NCI-H2107 treated with DMSO at 0.1 percent for 48 hours (cell line): Measurements from ENCODE around the gene BABAM2.
"Not testable (repeated sequence)": the region's sequence is repeated elsewhere in the genome, so short reads cannot be mapped to it uniquely, and the experiment has no call there.

Experiments used
- DNase-seq: peaks from one replicate; lab custom pipeline; 2025; ENCODE audit not compliant: unreplicated experiment; lab: John Stamatoyannopoulos, UW

Gene BABAM2

GRCh38 chr2:27890146-27890923 is at the start of gene BABAM2, which contains the start of gene RBKS:
TSS of gene BABAM2 (plus strand) at chr2:27890729. CDS start at chr2:27894557, 3,828 bp downstream.
TSS of gene RBKS (minus strand) at chr2:27890387. CDS start at chr2:27890345, 42 bp downstream.
- DNase-seq = peak; percentile 75

DNA sequence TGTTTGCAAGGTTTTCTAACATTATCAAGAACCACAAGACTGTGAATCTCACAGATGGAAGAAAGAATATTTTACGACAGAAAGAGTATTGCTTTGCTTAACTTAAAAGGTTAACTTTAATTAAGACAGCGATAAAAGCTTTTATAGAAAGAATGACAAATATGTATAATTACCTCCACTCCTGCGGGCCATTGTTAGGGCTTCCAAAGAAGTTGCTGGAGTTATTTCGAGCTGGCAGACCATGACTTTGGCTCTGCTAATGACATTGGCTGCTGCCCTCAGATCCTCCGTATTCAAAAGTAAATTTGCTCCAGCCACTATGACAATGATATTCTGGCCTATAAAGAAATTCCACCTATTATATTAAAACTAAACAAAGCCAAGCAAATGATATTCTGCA is 47.6 kb upstream of the BABAM2 start:
- no peak for DNase-seq

GRCh38 chr2:27843992-27844391 is 46.5 kb upstream of the BABAM2 start:
- DNase-seq = no peak

DNA sequence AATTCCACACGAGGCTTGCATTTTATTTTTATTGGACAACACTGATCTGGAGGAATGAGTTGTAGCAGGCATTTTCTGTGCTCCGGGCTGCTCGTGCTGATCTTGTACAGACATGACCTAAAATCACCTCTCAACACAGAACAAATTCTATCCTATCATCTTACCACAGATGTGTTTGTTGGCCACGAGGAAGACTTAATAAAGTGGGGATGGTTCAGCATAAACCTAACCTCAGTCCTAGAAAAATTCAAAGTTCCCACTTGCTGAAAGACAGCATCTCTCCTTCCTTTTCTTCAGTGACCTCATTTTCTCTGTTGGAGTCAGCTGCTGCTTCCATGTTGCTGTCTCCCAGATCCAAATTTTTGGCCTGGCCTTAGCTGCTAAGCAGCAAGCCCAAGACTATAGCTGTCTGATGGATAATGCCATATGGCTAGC is 45.7 kb upstream of the BABAM2 start:
- DNase-seq = no peak

- DNase-seq = no peak
Measured at GRCh38 chr2:27847333-27847732, 43.2 kb upstream of the BABAM2 start.

- peak; percentile 65 for DNase-seq
Measured at GRCh38 chr2:27849558-27850205, 40.8 kb upstream of the BABAM2 start.

- no peak for DNase-seq
Measured at GRCh38 chr2:27852691-27853090, 37.8 kb upstream of the BABAM2 start.

DNA sequence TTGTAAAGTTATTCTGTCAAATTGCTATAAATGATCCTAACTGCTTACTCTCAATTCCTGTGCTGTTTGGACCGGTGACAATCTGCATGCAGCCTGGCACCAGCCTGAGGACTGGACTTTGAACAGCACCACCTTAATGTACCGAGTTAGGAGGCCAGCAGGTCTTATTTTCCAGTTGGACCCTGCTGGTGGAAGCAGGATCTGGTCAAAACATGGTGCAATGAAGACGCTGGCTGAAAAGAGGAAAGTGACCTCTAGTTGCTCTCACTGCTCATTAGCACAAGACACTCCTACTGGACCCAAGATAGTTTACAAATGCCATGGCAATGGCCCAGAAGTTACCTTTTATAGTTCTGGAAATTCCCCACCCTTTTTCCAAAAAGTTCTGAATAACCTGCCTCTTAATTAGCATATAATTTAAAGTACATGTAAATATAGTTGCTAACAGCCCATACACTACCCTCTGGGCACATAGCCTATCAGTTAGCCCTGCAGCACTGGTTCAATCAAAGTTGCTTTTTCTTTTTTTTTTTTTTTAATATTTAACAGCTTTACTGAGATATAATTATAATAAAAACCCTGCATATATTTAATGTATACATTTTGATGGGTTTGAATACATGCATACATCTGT is 36.2 kb upstream of the BABAM2 start:
- no peak for DNase-seq

GRCh38 chr2:27855476-27855875 is 35.1 kb upstream of the BABAM2 start:
- DNase-seq = no peak

DNA sequence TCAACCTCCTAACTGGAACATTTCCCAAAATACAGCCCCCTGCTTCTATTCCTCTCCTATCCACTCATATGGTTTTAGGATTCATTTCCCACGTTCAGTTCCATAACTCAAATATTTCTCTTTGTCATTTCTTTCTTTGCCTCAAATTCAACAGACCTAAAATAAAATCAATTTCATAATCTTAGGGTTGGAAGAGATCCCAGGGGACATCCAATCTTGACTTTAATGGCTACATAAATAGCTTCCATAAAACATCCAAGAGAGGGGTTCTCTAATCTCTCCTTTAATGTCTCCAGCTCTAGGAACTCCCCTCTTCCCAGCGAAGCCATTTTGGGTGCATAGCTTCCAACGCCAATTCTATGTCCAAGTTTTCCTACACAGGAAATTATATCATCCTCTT is 34.1 kb upstream of the BABAM2 start:
- DNase-seq = no peak

- no peak for DNase-seq
Measured at GRCh38 chr2:27856956-27857355, 33.6 kb upstream of the BABAM2 start.

- DNase-seq = no peak
Measured at GRCh38 chr2:27857417-27858172, 32.9 kb upstream of the BABAM2 start.

DNA sequence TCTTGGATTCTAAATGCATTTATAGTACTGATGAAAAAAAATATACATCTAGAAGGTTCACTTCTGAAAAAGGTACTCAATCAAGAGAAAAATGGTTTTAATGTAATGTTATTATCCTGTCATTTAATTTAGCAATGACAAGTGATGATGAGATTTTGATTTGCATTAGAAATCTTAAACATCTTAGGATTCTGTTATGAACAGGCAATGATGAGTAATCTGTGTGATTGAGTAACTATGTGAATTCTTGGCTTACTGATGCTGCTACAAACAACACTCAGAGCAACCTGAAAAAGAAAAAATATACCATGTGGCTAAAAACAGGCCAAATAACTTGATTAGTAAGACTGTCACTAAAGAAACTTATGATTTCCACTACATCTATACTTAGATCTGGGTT is 30.4 kb upstream of the BABAM2 start:
- no peak for DNase-seq

GRCh38 chr2:27863146-27863545 is 27.4 kb upstream of the BABAM2 start:
- peak; percentile 4 for DNase-seq

- not testable (repeated sequence) for DNase-seq
Measured at GRCh38 chr2:27863955-27864354, 26.6 kb upstream of the BABAM2 start.

GRCh38 chr2:27866237-27866636 is 24.3 kb upstream of the BABAM2 start:
- no peak for DNase-seq

DNA sequence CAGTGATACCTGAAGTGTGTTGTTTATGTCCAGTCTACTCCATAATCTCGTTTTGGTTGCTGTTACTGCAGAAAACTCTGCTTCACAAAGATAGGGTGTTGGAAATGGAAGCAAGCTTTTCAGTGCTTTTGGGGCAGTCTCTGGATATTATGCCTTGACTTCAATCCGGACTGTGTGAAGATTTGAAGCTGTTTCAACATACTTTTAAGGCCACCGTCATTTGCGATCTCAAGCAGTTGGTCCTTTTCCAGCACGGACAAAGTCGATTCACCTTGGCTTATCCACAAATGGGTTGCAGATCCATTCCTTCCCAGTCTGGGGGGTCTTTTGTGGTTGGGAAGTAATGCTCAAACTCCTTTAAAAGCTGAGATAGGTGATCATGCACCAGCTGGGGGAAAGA is 20.8 kb upstream of the BABAM2 start:
- no peak for DNase-seq

- no peak for DNase-seq
Measured at GRCh38 chr2:27870724-27871123, 19.8 kb upstream of the BABAM2 start.

DNA sequence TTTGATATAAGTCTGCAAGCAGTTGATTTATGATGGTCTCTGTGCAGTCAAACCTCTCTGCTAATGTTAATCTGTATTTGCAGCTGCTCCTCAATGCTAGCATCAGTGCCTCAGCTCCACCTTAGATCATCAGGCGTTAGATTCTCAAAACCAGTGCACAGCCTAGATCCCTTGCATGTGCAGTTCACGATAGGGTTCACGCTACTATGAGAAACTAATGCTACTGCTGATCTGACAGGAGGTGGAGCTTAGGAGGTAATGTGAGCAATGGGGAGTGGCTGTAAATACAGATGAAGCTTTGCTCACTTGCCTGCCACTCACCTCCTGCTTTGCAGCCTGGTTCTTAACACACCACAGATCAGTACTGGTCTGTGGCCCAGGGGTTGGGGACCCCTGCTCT is 18.7 kb upstream of the BABAM2 start:
- no peak for DNase-seq

DNA sequence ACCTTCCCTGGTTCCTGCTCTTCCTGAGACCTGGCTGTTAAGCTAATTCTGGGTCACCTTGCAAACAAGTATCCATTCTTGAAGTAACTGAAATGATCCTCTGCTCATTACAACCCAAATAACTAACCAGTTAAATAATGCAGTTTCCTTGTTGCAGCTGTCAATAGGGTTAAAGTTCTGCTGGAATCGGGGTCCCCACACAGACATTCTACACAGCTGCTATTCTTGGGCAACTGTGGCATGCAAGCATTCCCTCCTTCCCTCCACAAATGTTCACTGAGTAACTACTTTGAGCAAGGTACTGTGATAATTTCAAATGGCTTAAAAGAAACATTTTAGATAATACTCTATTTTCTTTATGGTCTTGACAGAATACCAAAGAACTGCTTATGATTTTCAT is 17.4 kb upstream of the BABAM2 start:
- no peak for DNase-seq
